Measurements from ENCODE around the gene MIEN1. TPM values are rescaled to one million over a fixed set of nuclear protein-coding genes. Genes with fewer than 3 reads are reported as not detected.
A peak's percentile ranks its signal among the peaks of the same experiment; 100 is the strongest.

Gene MIEN1
- total and polyA plus RNA-seq, 2 of the 13 experiments (the other 11 are each of a cell fraction or from before 2014, with no cell fraction given): 40.6 to 56.6 TPM

- TF ChIP-seq ZNF558 (CRISPR knock-in tag; IDR thresholded peaks at IDR 0.05; ENCODE audit: borderline replicate concordance) (peak; percentile 32; the same call in 1 of the 2 replicates), ATAD3A (CRISPR knock-in tag; IDR thresholded peaks at IDR 0.05) (no peak), ZNF609 (CRISPR knock-in tag; IDR thresholded peaks at IDR 0.05; ENCODE audit: borderline replicate concordance) (no peak), ZNF782 (CRISPR knock-in tag; IDR thresholded peaks at IDR 0.05; ENCODE audit: borderline replicate concordance) (peak; percentile 90; the same call in 1 of the 2 replicates), TEF (CRISPR knock-in tag; IDR thresholded peaks at IDR 0.05) (no peak), KDM4B (CRISPR knock-in tag; IDR thresholded peaks at IDR 0.05) (no peak), RFX3 (CRISPR knock-in tag; IDR thresholded peaks at IDR 0.05) (no peak), RBFOX2 (IDR thresholded peaks at IDR 0.05; ENCODE audit: low read depth, low read length) (peak; percentile 96), SALL1 (CRISPR knock-in tag; IDR thresholded peaks at IDR 0.05) (peak; percentile 83), ZNF318 (CRISPR knock-in tag; IDR thresholded peaks at IDR 0.05) (no peak), ZNF20 (CRISPR knock-in tag; IDR thresholded peaks at IDR 0.05) (no peak), PHF8 (CRISPR knock-in tag; IDR thresholded peaks at IDR 0.05) (peak; percentile 71), EZH2 (conservative IDR thresholded peaks at IDR 0.05; ENCODE audit: low read depth, low read length) (no peak), KLF9 (CRISPR knock-in tag; IDR thresholded peaks at IDR 0.05; ENCODE audit: low read depth) (peak; percentile 74; the same call in 1 of the 2 replicates)
These were observed 42.5 kb downstream of the MIEN1 start, which contains the start of gene PGAP3 (continued) for GRCh38 chr17:39687546-39688474.

Data from HepG2 (cell line).